GM12878 (cell line): ENCODE measurements around the gene PDIA3. TPM values are rescaled to one million over a fixed set of nuclear protein-coding genes. Genes with fewer than 3 reads are reported as not detected.

Experiments used
- ATAC-seq: fragments of 200-7000 bp; cut with Tn5 transposase; 3 replicates; pipeline ENCODE4 v1.9.1; 2020; ENCODE audit warnings: mild to moderate bottlenecking, moderate library complexity
- BruUV-seq: library from RNA; stranded (reverse); fragments of 400-500 nt; replicated peaks from 2 replicates; lab custom pipeline; 2021; lab: Mats Ljungman, UMichigan
- CTCF ChIA-PET: fragments of 300-600 bp; sonication (Branson Sonifier 250); formaldehyde crosslinking; extraction: SDS; loops from one replicate; lab custom pipeline; 2021; ENCODE audit warnings: inconsistent platforms; lab: Yijun Ruan, JAX
- POLR2A ChIA-PET: fragments of 350-600 bp; formaldehyde crosslinking; extraction: SDS; loops from one replicate; lab custom pipeline; 2021; ENCODE audit warnings: inconsistent platforms; lab: Charles Lee
- RAD21 ChIA-PET: fragments of 300-600 bp; sonication (Branson Sonifier 250); formaldehyde crosslinking; loops from one replicate; lab custom pipeline; 2023; ENCODE audit warnings: antibody characterized with exemption; ENCODE audit not compliant: unreplicated experiment; lab: Charles Lee
- SMC1A ChIA-PET: fragments of 300-600 bp; sonication (Branson Sonifier 250); formaldehyde crosslinking; loops from one replicate; lab custom pipeline; 2023; ENCODE audit not compliant: unreplicated experiment, uncharacterized antibody; lab: Charles Lee
- DNase-seq: peaks from one replicate; pipeline ENCODE4 v3.0.0-alpha.2; 2011; ENCODE audit warnings: low read depth, low spot score
- FAIRE-seq: peaks from 3 replicates; lab custom pipeline; 2011; peaks lifted over from hg19 to GRCh38; lab: Jason Lieb, UNC
- H2AFZ ChIP-seq: 2 replicates; pipeline ENCODE4 v1.6.0; 2011; ENCODE audit warnings: low read depth, low read length, control low read depth; ENCODE audit not compliant: control insufficient read depth
- H3K27ac ChIP-seq: 2 replicates; pipeline ENCODE4 v1.5.1; 2011; ENCODE audit warnings: control low read depth; ENCODE audit not compliant: control insufficient read depth, insufficient read depth
- H3K27me3 ChIP-seq, 2 experiments: replicated peaks in 1 of 2; 2 replicates each; pipeline versions ENCODE4 v1.6.0 to v1.6.1; 2011; ENCODE audit warnings: low read length in 1 of 2; ENCODE audit not compliant: control insufficient read depth in 2 of 2, insufficient read depth in 2 of 2
- H3K36me3 ChIP-seq, 2 experiments: 2 replicates each; pipeline ENCODE4 v1.5.1; 2011; ENCODE audit warnings: low read length in 1 of 2; ENCODE audit not compliant: control insufficient read depth in 2 of 2, insufficient read depth in 2 of 2
- H3K4me1 ChIP-seq: 2 replicates; pipeline ENCODE4 v1.6.1; 2011; ENCODE audit warnings: mild to moderate bottlenecking, low read length, moderate library complexity, mixed read lengths; ENCODE audit not compliant: control insufficient read depth, insufficient read depth
- H3K4me2 ChIP-seq: 2 replicates; pipeline ENCODE4 v1.6.0; 2011; ENCODE audit warnings: control low read depth; ENCODE audit not compliant: control insufficient read depth, insufficient read depth
- H3K4me3 ChIP-seq: fragments of 200-600 bp; sonication (generic); 2 replicates; pipeline ENCODE4 v1.5.1; 2016
- H3K79me2 ChIP-seq: 2 replicates; pipeline ENCODE4 v1.6.0; 2011; ENCODE audit warnings: low read length; ENCODE audit not compliant: control insufficient read depth, insufficient read depth
- H3K9ac ChIP-seq: 2 replicates; pipeline ENCODE4 v1.8.0; 2011; ENCODE audit warnings: low read length, control low read depth, mixed read lengths; ENCODE audit not compliant: control insufficient read depth, insufficient read depth
- H3K9me3 ChIP-seq: replicated peaks from 3 replicates; pipeline ENCODE4 v1.5.1; 2011; ENCODE audit warnings: mild to moderate bottlenecking, low read length; ENCODE audit not compliant: control insufficient read depth, insufficient read depth
- H4K20me1 ChIP-seq: 2 replicates; pipeline ENCODE4 v1.6.0; 2011; ENCODE audit not compliant: control insufficient read depth, insufficient read depth
- CBFB ChIP-seq: IDR thresholded peaks from 2 replicates; pipeline ENCODE4 v1.6.1; 2016; ENCODE audit warnings: antibody characterized with exemption, low read depth
- ELK1 ChIP-seq: IDR thresholded peaks from 2 replicates; pipeline ENCODE4 v1.6.1; 2012; ENCODE audit warnings: low read depth, low read length, improper control_type of control experiment
- IRF4 ChIP-seq: IDR thresholded peaks from 2 replicates; pipeline ENCODE4 v1.6.1; 2011; ENCODE audit warnings: low read depth, low read length
- RAD21 ChIP-seq: IDR thresholded peaks from 2 replicates; pipeline ENCODE4 v1.6.1; 2011; ENCODE audit warnings: mild to moderate bottlenecking, low read depth, low read length, moderate library complexity; ENCODE audit not compliant: insufficient read depth
- SMC3 ChIP-seq: IDR thresholded peaks from 2 replicates; pipeline ENCODE4 v1.6.1; 2011; ENCODE audit warnings: low read length, improper control_type of control experiment, borderline replicate concordance
- TBL1XR1 ChIP-seq: IDR thresholded peaks from 2 replicates; pipeline ENCODE4 v1.6.1; 2012; ENCODE audit warnings: low read depth, low read length, improper control_type of control experiment
- ZNF384 ChIP-seq: IDR thresholded peaks from 2 replicates; pipeline ENCODE4 v1.6.1; 2012; ENCODE audit warnings: low read depth, mild to moderate bottlenecking, low read length, improper control_type of control experiment, borderline replicate concordance
- WGBS: methylation state at CpG from one replicate; pipeline ENCODE4 v1.1.6; 2016; ENCODE audit warnings: low lambda C conversion rate; ENCODE audit not compliant: insufficient replicate concordance, insufficient coverage; ENCODE audit errors: missing lambda C conversion rate; 5-methylcytosine and 5-hydroxymethylcytosine counted together
- in situ Hi-C: fragments of 300-500 bp; cut with MboI; formaldehyde crosslinking; loops from 9 replicates; pipeline ENCODE4 v1.14.3; 2018; ENCODE audit warnings: mixed read lengths
- intact Hi-C: fragments of 100-400 bp; cut with micrococcal nuclease; formaldehyde crosslinking; loops from one replicate; pipeline ENCODE4 v1.14.2; 2022; ENCODE audit not compliant: unreplicated experiment
- polyA plus RNA-seq, 11 experiments: library from polyadenylated mRNA; depleted of rRNA in 4 of 11; unstranded in 6 of 11; stranded (reverse) in 5 of 11; fragments of >200 nt; fragmentation: Nextera tagmentation in 4 of 11; fragmentation: Illumina TruSeq in 1 of 11; extraction: Ambion mirVana in 4 of 11; extraction: Trizol in 1 of 11; gene quantifications; 1 replicate in 1 of 11; 2 replicates in 10 of 11; pipeline versions ENCODE4 v1.2.1 to v1.2.3, GENCODE V29; 2011 to 2016; ENCODE audit warnings: inconsistent platforms in 2 of 11, missing spikeins in 2 of 11, low read depth in 1 of 11
- total RNA-seq, 4 experiments: library from RNA; depleted of rRNA in 3 of 4; stranded (reverse); fragments of >200 nt in 3 of 4; fragmentation: Illumina TruSeq in 1 of 4; extraction: Trizol in 1 of 4; gene quantifications; 2 replicates each; pipeline versions ENCODE4 v1.2.1 to v1.2.3, GENCODE V29; 2013 to 2021
- TF ChIP-seq, protein P1 (sequence below), 3 experiments: IDR thresholded peaks in 2 of 3; conservative IDR thresholded peaks in 1 of 3; 2 replicates each; pipeline ENCODE4 v1.5.1; 2011; ENCODE audit warnings: low read depth in 3 of 3, low read length in 3 of 3, mild to moderate bottlenecking in 3 of 3, control low read depth in 2 of 3, moderate library complexity in 2 of 3, inconsistent platforms in 1 of 3, mixed read lengths in 1 of 3; ENCODE audit not compliant: control insufficient read depth in 2 of 3, insufficient read depth in 1 of 3; ENCODE audit errors: extremely low read depth in 1 of 3

PDIA3 gene
- total and polyA plus RNA-seq, 10 of the 15 experiments (the other 5 are each of a cell fraction or from before 2014, with no cell fraction given), result 18.2 to 716 (median 181) TPM

DNA sequence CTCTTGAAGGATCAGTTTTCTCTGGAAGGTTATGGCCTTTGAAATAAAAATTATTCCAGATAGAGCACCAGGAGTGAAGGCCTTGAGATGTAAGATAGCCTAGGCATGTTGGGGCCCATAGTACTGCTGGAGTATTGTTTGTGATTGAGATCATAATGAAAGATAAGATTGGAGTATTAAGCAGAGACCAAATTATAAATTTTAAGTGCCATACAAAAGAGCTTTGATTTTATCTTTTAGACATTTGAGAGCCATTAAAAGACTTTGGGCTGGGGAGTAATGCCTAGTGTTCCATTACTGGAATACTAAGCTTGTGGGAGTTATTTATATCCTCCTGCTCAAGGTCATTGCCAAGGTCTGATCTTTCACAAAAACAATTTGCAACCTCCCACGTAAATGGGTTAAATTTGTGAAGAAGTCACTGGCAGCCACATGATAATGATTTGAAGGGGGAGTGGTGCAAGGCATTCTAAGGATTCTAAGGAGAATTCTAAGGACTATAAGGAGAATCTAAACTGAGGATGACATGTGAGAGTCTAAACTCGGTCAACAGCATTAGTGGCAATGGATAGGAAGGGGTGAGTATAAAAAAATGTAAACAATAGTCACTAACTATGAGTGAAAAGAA is 17.7 kb downstream of the PDIA3 start:
- intact Hi-C loops, result no loop called here
- BruUV-seq, result TSS peak; percentile 18

DNA sequence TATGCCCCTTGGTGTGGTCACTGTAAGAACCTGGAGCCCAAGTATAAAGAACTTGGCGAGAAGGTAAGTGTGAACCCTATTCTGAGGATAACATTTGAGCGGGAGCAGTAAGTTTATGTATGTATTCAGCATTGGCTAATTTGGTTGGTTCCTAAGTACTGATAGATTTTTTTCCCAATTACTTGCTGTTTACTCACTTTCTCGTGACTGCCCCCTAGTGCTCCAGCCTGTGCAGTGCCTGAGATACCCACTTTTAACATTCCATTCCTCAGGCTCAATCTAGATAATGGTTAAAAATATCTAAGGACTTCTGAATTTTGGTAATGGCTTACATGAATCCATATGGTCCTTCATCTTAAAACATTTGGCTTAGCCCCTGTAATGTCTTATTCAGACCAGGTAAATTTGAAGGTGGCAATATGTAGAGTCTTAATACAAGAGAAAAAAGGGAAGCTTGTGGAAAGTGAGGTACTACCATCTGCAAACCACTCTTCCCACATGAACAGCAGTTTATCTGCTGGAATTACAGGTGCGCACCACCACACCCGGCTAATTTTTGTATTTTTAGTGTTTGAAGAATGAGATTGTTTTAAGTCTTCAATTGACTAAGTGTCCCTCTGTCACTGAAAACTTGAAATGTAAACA is 23.5 kb downstream of the PDIA3 start:
- BruUV-seq, result no TSS peak
- no peak overlapping the region for H3K9ac ChIP-seq
- no peak overlapping the region for H3K27ac ChIP-seq
- SMC1A ChIA-PET, result interaction anchor here (0.6 to 14.9 kb wide), 11 partner anchors 13 to 67 kb away, joined by 3 to 129 read pairs (median 3); partner anchors contain the start of genes MFAP1 and SERF2
- no peak overlapping the region for H3K4me2 ChIP-seq
- CTCF ChIA-PET, result interaction anchor here (0.7 to 3.0 kb wide), 16 partner anchors 9 to 1038 kb away, joined by 3 to 30 read pairs (median 4); partner anchors contain the start of genes HYPK, MFAP1, PDIA3 and SERINC4
- POLR2A ChIA-PET, result no interaction called here
- no peak overlapping the region for H2AFZ ChIP-seq
- H3K9me3 ChIP-seq, result no peaks in the 10 kb centered on the region
- 56% methylated on average over 5 of the region's 5 CpGs for WGBS
- TF ChIP-seq RAD21, result peak; percentile 60
- TF ChIP-seq ZNF384, result peak; percentile 47; the same call in 1 of the 2 replicates
- no peak for TF ChIP-seq IRF4
- TF ChIP-seq SMC3, result peak; percentile 45; the same call in 1 of the 2 replicates
- TF ChIP-seq ELK1, result no peak
- TF ChIP-seq, protein P1, sequence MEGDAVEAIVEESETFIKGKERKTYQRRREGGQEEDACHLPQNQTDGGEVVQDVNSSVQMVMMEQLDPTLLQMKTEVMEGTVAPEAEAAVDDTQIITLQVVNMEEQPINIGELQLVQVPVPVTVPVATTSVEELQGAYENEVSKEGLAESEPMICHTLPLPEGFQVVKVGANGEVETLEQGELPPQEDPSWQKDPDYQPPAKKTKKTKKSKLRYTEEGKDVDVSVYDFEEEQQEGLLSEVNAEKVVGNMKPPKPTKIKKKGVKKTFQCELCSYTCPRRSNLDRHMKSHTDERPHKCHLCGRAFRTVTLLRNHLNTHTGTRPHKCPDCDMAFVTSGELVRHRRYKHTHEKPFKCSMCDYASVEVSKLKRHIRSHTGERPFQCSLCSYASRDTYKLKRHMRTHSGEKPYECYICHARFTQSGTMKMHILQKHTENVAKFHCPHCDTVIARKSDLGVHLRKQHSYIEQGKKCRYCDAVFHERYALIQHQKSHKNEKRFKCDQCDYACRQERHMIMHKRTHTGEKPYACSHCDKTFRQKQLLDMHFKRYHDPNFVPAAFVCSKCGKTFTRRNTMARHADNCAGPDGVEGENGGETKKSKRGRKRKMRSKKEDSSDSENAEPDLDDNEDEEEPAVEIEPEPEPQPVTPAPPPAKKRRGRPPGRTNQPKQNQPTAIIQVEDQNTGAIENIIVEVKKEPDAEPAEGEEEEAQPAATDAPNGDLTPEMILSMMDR (IDR thresholded peaks at IDR 0.05 in 2 of 3, conservative IDR thresholded peaks at IDR 0.05 in 1 of 3; ENCODE audit: control insufficient read depth in 2 of 3, extremely low read depth in 1 of 3, insufficient read depth in 1 of 3, low read depth in 3 of 3, low read length in 3 of 3), result peak; percentile 83 to 92 (median 84)
- DNase-seq (no peak), ATAC-seq (peak; percentile 81), FAIRE-seq (peak; percentile 87)
- 0 out of 2 replicates have a peak, but pooled peaks cover 2% of the 10 kb centered on the region for H4K20me1 ChIP-seq
- intact Hi-C loops, result no loop called here
- no peak overlapping the region for H3K4me3 ChIP-seq
- no peaks in the 10 kb centered on the region for H3K79me2 ChIP-seq
- peaks cover 16 to 53% of the 10 kb centered on the region in 2 experiments for H3K36me3 ChIP-seq
- no peaks in the 10 kb centered on the region for H3K4me1 ChIP-seq
- in situ Hi-C loops, result no loop called here
- RAD21 ChIA-PET, result interaction anchor here (0.7 to 1.2 kb wide), 4 partner anchors 17 to 23 kb away, joined by 3 to 4 read pairs (median 3); no protein-coding TSS in a partner anchor
- no peaks in the 10 kb centered on the region for H3K27me3 ChIP-seq

More for the DNA sequence above, 17.7 kb downstream of the PDIA3 start:
- SMC1A ChIA-PET, result interaction anchor here (1.7 kb wide), 1 partner anchor 13 kb away, joined by 5 read pairs; the partner anchor contains the start of gene ELL3
- no peak for DNase-seq
- no peak overlapping the region for H3K9ac ChIP-seq
- H3K4me3 ChIP-seq, result no peak overlapping the region
- no peak overlapping the region for H3K4me2 ChIP-seq
- H2AFZ ChIP-seq, result no peak overlapping the region
- no peaks in the 10 kb centered on the region for H3K27me3 ChIP-seq
- in situ Hi-C loops, result no loop called here
- peaks cover 12 to 48% of the 10 kb centered on the region in 2 experiments for H3K36me3 ChIP-seq
- no peak for ATAC-seq
- no peaks in the 10 kb centered on the region for H3K4me1 ChIP-seq
- 71% methylated on average over 2 of the region's 2 CpGs for WGBS
- RAD21 ChIA-PET, result no interaction called here
- TF ChIP-seq TBL1XR1, result no peak
- no peak for TF ChIP-seq CBFB
- peaks cover 1% of the 10 kb centered on the region; the same call in 1 of the 2 replicates for H3K79me2 ChIP-seq
- H3K27ac ChIP-seq, result no peak overlapping the region
- no peak for FAIRE-seq
- H4K20me1 ChIP-seq, result 0 out of 2 replicates have a peak, but pooled peaks cover 2% of the 10 kb centered on the region
- POLR2A ChIA-PET, result no interaction called here
- H3K9me3 ChIP-seq, result no peaks in the 10 kb centered on the region
- CTCF ChIA-PET, result no interaction called here
